Measurements from ENCODE around the gene RNF39.

GRCh38 chr6:30061092-30061857, 14.3 kb downstream of the RNF39 start, which contains the start of gene POLR1H:
- TF ChIP-seq CTCF (conservative IDR thresholded peaks at IDR 0.05) (no peak), EZH2 (IDR thresholded peaks at IDR 0.05; ENCODE audit: low read depth) (no peak)
